Right ventricle myocardium inferior (tissue), 1 donor: ENCODE measurements around the gene UBTD2. TPM values are rescaled to one million over a fixed set of nuclear protein-coding genes. Genes with fewer than 3 reads are reported as not detected.
"Not testable (repeated sequence)": the region's sequence is repeated elsewhere in the genome, so short reads cannot be mapped to it uniquely, and the experiment has no call there.

Experiments
- ATAC-seq: fragments of 200-7000 bp; cut with Tn5 transposase; one replicate; pipeline ENCODE4 v1.9.1; 2020; ENCODE audit warnings: mild to moderate bottlenecking, moderate library complexity
- DNase-seq: peaks from one replicate; pipeline ENCODE4 v3.0.0; 2021; ENCODE audit errors: missing footprints
- intact Hi-C: fragments of 100-400 bp; cut with DNase I; formaldehyde crosslinking; loops from one replicate; pipeline ENCODE4 v1.11.0; 2022
- total RNA-seq: library from RNA; stranded (reverse); fragmentation: NEBNext Ultra II Directional; extraction: Animal tissue kit (Norgen Biotek cat#: 25700); gene quantifications from one replicate; pipeline ENCODE4 v1.2.1, GENCODE V29; 2021
- donor health status: DM: no; HTN: yes; CAD: no; lungs with severe emphysema.

UBTD2 gene
- total RNA-seq, 1 donor from 2014 or later = 8.6 TPM

DNA sequence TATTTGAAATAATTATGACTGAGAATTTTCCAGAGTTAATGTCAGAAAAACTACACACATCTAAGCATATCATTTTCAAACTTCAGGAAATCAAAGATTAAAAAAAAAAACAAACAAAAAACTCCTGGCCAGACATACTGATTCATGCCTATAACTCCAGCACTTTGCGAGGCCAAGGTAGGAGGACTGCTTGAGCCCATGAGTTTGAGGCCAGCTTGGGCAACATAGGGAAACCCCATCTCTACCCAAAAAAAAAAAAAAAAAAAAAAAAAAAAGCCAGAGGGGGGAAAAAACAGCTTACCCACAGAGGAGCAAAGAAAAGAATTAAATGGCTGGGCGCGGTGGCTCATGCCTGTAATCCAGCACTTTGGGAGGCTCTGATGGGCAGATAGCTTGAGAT is 67.2 kb downstream of the UBTD2 start:
- intact Hi-C loops = no loop called here
- DNase-seq (no peak), ATAC-seq (no peak)

DNA sequence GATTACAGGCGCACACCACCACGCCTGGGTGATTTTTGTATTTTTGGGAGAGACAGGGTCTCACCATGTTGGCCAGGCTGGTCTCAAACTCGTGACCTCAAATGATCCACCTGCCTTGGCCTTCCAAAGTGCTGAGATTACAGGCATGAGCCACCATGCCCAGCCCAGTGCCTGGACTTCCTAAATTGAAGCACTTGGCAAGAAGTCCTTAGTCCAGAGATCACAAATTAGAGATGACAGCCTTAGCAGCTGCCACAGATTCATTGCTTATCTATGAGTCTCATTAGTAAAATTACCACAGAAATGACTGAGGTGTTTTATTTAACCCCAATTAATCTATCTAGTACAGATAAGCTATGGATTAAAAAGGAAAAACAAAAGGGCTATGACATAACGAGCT is 70.4 kb downstream of the UBTD2 start:
- no peak for DNase-seq
- ATAC-seq = no peak
- intact Hi-C loops = no loop called here

DNA sequence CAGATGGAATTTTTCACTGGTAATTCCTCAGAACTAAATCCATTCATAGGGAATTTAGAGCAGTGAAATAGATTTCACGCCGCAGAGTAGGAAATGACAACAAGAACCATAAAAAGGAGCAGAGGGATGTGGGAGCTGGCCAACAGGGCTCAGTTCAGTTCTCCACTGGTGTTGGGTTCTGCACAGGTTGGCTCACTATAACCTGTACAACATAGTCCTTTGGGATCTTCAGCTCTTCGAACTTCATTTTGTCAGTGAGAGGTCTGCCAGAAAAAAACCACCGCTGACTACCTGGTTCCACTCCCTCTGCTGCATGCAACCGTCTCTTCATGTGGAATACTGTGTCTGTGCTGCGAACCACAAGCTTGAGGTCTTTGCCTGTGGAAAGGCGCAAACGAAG is 71.9 kb downstream of the UBTD2 start:
- no peak for ATAC-seq
- DNase-seq = no peak
- intact Hi-C loops = no loop called here

DNA sequence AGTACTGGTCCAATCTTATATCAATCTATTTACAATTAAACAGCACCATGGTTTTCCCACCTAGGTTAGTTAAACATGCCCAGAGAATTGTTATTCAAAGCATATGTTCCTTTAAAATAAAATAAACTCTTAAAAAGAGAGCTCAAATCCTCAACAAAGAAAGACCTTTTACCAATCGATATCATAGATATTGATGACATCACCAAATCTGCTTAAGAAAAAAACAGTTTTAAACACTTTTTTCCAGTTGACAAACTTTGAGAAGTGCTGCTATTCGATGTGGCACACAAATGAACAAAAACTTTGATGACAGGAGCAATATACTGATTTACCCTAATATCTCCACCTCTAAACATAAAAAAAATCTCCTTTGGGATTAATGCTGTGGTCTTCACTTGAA is 73.8 kb downstream of the UBTD2 start:
- intact Hi-C loops = no loop called here

DNA sequence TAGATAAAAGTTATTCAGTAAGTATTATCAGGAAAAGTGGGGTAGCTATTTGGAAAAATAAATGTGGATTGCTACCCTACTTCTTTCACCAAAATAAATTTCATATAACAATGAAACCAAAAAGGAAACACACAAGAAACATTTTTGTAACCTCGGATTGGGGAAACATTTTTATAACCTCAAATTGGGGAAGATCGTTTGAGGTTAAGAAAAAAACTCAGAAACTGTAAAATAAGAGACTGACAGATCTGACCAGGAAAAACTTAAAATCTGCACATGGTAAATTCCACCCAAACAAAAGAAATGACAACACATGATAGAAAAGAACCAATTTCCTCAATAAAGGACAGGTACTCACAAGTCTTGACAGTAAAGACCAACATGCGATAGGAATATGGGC is 76.1 kb downstream of the UBTD2 start:
- ATAC-seq (no peak), DNase-seq (no peak)
- intact Hi-C loops = no loop called here

More for the DNA sequence above, 73.8 kb downstream of the UBTD2 start:
- ATAC-seq (no peak), DNase-seq (no peak)

DNA sequence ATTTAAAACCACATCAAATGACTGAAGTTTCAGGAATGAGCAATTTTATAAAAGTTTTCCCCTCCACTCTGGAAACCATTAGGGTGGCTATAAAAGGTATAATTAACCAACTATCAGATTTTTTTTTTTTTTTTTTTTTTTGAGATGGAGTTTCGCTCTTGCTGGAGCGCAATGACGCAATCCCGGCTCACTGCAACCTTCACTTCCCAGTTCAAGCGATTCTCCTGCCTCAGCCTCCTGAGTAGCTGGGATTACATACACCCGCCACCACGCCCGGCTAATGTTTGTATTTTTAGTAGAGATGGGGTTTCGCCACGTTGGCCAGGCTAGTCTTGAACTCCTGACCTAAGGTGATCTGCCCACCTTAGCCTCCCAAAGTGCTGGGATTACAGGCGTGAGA is 77.6 kb downstream of the UBTD2 start:
- ATAC-seq, intact Hi-C loops, DNase-seq: not testable (repeated sequence)

DNA sequence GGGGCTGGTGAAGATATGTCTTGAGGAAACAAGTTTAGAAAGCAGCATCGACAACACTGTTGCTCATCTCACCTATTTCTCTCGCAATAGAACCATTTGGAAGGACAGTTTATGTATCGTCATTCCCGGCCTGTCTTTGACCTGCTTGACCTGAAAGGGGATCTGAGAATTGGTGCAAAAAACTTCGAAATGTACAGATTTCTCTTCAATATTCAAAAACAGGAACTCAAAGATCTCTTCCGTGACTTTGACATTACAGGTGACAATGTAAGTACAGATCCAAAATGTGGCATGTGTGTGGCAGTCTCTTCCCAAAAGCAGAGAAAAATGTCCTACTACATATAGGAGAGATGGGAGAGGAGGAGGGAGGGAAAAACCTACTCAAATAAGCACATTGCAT is 83.1 kb downstream of the UBTD2 start:
- intact Hi-C loops = no loop called here
- no peak for ATAC-seq
- no peak for DNase-seq

DNA sequence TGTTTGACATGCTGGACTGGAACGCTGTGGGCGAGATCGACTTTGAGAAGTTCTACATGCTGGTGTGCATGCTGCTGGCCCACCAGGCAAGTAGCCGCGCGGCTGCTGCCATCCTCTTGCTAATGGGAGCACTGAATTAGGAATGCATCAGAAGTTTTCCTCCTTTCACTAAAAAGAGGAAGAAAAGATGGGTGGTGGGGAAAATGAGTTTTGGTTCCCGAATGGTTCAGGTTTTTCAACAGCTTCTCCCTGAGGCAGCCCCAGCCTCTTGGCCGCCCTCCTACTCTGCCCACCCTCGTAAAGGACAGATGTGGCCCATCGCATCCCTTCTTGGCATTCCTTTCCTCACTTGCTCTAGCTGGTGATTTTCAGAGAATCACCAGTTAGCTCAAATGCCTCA is 84.1 kb downstream of the UBTD2 start:
- intact Hi-C loops = no loop called here
- DNase-seq (no peak), ATAC-seq (no peak)

DNA sequence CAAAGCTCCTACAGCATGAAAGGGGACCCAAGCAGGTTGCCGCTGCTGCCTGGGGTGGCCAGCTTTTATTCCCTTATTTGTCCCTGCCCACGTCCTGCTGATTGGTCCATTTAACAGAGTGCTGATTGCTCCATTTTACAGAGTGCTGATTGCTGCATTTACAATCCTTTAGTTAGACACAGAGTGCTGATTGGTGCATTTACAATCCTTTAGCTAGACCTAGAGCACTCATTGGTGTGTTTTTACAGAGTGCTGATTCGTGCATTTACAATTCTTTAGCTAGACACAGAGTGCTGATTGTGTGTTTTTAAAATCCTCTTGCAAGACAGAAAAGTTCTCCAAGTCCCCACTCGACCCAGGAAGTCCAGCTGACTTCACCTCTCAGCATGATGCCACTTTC is 85.8 kb downstream of the UBTD2 start:
- DNase-seq, ATAC-seq, intact Hi-C loops: not testable (repeated sequence)

DNA sequence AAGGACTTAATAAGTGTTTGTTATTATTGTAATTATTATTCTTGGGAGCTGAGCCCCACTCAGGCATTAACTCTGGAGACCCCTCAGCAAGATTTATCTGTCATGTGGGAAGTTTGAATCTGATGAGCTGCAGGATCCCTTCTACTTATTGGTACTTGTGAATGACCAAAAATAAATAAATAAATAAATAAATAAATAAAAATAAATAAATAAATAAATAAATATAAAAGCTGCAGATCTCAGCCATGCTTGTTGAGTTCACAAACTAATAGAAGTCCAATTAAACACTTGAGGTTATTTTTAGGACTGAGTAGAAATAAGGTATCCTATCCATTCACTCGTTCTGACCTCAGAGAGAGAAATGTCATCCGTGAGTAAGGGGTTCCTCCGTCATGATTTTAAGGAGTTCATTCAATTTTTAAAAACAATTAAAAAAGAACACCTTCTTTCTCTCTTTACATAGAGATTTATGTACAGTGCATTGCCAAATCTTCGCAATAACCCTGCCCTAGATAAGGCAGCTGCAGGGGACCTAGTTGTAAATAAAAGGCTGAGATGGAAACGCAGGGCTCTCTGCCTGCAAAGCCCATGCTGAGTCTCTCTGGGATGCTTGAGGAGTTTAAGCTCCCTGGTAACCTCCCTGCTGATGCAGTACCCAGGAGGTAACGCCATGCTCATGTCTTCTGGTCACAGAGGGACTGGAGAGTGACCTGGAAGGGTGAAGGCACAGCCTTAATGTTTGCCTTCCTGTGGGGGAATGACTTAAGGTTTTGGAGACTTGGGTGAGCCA is 88.4 kb downstream of the UBTD2 start:
- intact Hi-C loops = no loop called here
- ATAC-seq (no peak), DNase-seq (no peak)

DNA sequence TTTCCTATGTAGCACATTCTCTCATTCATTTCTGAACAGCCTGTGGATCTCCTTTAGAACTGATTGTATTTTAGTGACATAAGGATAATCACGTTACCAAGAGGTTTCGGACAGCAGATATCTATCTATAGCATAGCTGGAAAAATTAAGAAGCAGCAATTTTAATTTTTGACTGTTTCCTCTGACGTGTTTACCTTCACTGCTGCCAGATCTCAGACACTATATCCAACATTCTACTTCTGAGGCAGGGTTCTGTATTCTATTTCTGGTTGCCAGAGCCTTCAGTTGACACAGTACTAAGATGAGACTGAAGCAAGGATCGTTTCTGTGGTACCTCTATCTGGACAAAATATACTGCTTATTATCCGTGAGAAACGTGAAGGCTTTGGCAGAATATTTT is 89.7 kb downstream of the UBTD2 start, which contains the start of gene EFCAB9:
TSS of gene EFCAB9 (plus strand) at position 301 of the 400 bp plus-strand sequence. CDS start at position 302, 1 bp downstream.
- no peak for DNase-seq
- intact Hi-C loops = no loop called here
- no peak for ATAC-seq

DNA sequence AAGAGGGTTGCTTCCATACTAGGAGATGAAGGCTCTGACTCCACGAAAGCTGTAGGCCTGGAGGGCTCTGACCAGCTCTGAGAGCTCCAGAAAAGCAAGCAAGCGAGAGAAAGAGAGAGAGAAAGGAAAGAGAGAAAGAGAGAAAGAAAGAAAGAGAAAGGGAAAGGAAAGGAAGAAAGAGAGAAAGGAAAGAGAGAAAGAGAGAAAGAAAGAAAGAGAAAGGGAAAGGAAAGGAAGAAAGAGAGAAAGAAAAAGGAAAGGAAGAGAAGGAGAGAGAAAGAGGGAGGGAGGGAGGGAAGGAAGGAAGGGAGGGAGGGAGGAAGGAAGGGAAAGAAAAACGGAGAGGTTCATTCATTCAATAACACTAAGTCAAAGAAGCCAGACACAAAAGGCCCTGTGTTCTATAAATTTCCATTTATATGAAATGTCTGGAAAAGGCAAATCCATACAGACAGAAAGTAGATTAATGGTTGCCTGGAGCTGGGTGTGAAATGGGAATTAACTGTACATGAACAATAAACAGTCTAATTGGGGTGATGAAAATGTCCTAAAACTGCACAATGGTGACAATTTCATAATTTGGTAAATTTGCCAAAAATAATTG is 93.8 kb downstream of the UBTD2 start:
- intact Hi-C loops = loop anchor here (2.0 to 5.0 kb wide), 2 partner anchors 93 to 277 kb away; partner anchors contain the start of gene UBTD2
- DNase-seq (peak; percentile 9), ATAC-seq (no peak)

DNA sequence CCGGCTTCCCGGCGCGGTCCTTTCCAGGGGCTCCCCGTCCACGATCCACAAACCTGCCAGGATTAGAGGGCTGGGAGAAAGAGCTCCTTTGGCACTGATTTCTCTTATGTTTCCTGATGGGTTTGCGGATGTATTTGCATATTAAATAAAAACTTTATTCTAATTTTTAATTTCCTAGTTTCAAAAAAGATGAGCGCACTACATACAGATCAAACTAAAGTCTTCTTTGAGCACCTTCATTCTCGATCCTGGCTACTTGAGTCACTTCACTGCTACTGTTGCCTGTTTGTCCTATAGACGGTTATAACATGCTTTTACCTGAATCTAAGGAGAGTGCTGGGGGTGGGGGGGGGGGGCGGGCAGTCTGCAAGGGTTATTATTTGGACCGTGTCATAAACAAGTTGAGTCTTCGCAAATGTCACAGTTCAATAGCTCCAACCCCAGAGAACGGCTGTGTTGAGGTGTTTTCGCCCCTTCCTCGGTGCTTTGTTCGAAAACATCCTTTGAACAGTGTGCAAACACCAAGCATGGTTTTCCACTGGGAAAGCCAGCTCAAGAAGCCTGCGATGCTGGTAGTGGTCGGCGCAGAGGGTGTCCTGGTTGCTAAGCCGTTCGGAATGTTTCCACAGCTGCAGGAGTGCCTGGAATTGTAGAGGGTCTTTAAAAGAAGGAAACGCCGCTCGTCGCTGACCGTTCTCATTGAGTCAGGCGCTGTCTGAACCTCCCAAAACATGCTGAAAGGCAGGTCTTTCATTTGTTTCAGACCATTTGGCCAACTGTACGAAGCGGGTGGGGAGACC is 94.5 kb downstream of the UBTD2 start:
- no peak for DNase-seq
- no peak for ATAC-seq
- intact Hi-C loops = loop anchor here (1.0 to 5.0 kb wide), 3 partner anchors 82 to 277 kb away; partner anchors contain the start of gene UBTD2

DNA sequence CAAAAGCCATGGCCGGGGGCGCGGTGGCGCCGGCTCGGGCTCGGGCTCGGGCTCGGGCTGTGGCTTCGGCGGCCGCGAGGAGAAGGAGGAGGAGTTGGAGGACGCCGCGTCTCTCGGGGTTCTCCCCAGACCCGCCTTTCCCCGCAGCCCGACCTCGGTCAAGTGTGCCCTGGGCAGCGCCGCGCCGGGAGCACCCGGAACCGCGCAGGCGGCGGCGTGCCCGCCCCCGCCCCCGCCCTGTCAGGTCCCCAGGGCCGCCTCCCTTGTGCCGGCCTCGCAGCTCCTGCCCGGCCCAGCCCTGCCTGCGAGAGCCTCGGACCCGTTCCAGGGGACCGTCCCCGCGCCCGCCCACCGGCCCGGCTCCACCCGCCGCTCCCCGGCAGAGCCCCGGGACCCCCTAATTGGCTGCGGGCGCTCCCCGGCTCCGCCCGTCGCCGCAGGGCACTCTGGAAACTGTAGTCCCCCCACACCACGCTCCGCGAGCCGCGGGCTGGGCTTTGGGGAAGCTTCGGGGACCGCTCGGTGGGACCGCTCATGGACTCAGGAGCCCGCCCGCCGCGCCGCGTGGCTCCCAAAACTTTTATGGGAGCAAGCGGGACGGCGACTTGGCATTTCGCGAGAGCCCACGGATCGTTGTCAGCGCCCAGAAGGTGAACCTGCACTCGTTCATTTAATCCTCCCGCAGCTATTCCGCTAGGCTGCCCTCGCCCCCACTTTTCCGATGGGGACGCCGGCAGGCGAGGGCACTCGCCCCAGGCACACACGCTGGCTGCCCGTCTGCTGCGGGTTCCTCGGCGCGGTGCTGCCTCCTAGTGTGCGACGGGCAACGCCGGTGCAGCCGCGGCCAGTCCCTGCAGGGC is 95.3 kb downstream of the UBTD2 start, which contains the start of gene STK10:
TSS of gene STK10 (minus strand) at position 192 of the 860 bp plus-strand sequence. CDS start at position 10, 182 bp downstream.
- intact Hi-C loops = loop anchor here (1.0 to 5.0 kb wide), 3 partner anchors 81 to 276 kb away; partner anchors contain the start of gene UBTD2
- DNase-seq (peak; percentile 96), ATAC-seq (peak; percentile 97)

DNA sequence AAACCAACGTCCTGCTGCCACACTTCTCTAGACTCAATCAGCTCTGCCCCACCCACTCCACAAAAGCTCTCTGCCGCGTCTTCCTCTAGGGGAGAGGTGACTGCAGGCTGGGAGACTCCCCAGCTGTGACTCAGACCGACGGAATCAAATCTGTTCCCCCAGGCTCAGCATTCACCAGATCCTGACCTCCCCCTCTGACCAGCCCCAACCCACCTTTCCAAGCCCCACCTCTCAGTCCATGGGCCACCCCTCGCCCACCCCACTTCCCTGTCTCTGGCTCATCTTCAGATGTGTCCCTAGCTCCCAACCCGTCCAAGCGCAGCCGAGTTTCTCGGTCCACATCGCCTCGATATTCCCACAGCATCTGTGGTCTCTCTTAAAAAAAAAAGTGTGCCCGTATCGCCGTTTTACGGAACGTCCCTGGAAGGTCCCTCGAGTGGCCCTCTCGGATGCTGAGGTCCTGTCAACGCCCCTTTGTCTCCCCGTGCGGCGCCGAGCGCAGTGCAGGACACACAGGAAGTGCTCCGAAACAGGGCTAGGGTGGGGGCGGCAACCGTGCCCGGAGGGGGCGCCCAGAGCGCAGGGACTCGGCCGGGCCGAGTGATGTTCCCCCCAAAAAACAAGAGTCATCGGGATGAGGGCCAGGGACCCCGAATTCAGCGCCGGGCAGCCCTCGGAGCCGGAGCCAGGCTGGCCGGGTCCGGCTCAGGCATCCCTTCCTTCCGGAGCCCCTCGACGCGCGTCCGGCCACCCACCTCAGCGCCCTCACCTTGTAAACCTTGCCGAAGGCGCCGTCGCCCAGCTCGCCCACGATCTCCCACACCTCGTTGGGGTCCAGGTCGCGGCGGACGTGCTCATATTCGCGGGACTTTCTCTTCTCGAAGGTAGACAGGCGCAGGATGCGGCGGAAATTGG is 96.2 kb downstream of the UBTD2 start:
- ATAC-seq = no peak
- intact Hi-C loops = loop anchor here (1.0 to 5.0 kb wide), 3 partner anchors 80 to 275 kb away; partner anchors contain the start of gene UBTD2

DNA sequence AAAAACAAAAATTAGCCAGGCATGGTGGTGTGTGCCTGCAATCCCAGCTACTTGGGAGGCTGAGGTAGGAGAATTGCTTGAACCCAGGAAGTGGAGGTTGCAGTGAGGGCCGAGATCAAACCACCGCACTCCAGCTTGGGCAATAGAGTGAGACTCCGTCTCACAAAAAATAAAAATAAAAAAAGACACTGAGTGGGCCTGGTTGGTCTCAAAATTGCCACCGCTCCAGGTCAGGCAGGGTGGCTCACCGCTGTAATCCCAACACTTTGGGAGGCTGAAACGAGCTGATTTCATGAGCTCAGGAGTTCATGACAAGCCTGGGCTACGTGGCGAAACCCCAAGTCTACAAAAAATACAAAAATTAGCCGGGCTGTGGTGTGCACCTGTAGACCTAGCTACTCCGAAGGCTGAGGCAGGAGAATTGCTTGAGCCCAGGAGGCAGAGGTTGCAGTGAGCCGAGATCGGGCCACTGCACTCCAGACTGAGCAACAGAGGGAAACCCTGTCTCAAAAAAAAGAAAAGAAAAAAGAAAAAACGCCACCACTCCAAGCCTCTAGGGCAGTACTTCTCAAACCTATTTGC is 97.4 kb downstream of the UBTD2 start:
- ATAC-seq (no peak), DNase-seq (no peak)
- intact Hi-C loops = loop anchor here (5.0 kb wide), 1 partner anchor 274 kb away; no protein-coding TSS in a partner anchor

More for the DNA sequence above, 96.2 kb downstream of the UBTD2 start:
- peak; percentile 91 for DNase-seq

DNA sequence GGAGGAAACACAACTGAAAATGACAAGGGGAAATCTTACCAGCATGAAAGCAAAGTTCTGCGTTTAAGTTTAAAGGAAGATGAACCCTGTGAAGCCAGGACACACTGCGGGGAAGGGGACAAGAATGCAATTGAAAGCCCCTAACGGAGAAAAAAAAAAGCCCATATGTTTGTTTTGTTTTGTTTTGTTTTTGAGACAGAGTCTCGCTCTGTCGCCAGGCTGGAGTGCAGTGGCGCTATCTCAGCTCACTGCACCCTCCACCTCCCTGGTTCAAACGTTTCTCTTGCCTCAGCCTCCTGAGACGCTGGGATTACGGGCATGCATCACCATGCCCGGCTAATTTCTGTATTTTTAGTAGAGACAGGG is 98.5 kb downstream of the UBTD2 start:
- DNase-seq = no peak

More for the DNA sequence above, 98.5 kb downstream of the UBTD2 start:
- intact Hi-C loops = loop anchor here (5.0 kb wide), 1 partner anchor 273 kb away; no protein-coding TSS in a partner anchor
- ATAC-seq = no peak
